ENCODE results near the gene RBBP6.
A peak's percentile ranks its signal among the peaks of the same experiment; 100 is the strongest.

RBBP6 gene

DNA sequence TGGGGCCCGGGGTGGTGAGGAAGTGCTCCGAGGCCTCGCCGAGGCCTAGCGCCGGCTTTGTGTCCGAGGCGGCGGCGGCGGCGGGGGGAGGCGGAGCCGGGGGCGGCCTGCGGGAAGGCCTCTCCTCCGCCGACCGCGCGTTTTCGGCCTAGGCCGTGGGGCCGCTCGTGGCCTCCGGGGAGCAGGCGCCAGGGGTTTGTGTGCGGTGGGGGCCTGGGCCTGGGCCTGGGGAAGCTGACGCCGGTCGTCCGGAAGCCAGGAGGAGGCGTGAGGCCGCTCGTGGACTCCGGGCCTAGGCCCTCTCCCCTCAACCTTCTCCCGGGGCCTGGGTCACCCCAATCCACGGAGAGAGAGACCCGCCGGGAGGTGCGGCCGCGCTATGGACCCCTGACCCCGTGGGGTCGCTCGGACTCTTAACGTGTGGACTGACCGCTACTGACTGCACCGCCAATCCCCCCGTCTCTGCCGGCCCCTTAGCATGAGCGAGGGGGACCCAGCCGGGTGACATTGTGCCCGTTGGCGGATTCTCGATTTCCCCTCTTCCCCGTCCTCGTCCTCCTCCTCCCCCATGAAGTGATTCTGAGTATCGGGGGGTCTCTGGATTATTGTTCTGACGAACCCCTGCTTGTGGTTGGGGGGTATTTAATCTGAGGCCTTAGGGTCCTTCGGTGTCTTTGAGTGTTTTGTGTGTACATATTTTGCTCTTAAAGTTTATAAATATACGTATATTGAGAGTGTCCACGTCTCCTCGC is 660 bp downstream of the RBBP6 start:
- peak overlapping the region; percentile 98 to 100 for H3K27ac Mint-ChIP-seq
- peaks cover 44% of the 10 kb centered on the region for H3K4me1 Mint-ChIP-seq
- ATAC-seq (peak; percentile 69), DNase-seq (peak in 1 of 2 donors; percentile 77)
- peak overlapping the region; percentile 98 to 100 for H3K4me3 Mint-ChIP-seq
- no peaks in the 10 kb centered on the region for H3K9me3 Mint-ChIP-seq
- H3K27me3 Mint-ChIP-seq: no peaks in the 10 kb centered on the region

- Mint-ChIP-seq H3K4me1 (peaks cover 50% of the 10 kb centered on the region), H3K27me3 (no peaks in the 10 kb centered on the region), H3K27ac (peak overlapping the region; percentile 98 to 99), H3K4me3 (peak overlapping the region; percentile 98 to 100), H3K9me3 (no peaks in the 10 kb centered on the region)
- ATAC-seq: no peak
- DNase-seq: peak; percentile 26 to 42
Observed at GRCh38 chr16:24540602-24541210, 1.3 kb downstream of the RBBP6 start.

GRCh38 chr16:24541233-24541933 is 2.0 kb downstream of the RBBP6 start:
- ATAC-seq: no peak

GRCh38 chr16:24543949-24544348 is 4.6 kb downstream of the RBBP6 start:
- Mint-ChIP-seq H3K27me3 (no peaks in the 10 kb centered on the region), H3K4me3 (peak overlapping the region; percentile 41 to 100), H3K4me1 (peaks cover 50% of the 10 kb centered on the region), H3K27ac (peak overlapping the region in 1 of 2 donors; percentile 27), H3K9me3 (no peaks in the 10 kb centered on the region)
- no peak for DNase-seq
- no peak for ATAC-seq

More at GRCh38 chr16:24541233-24541933, 2.0 kb downstream of the RBBP6 start:
- Mint-ChIP-seq H3K4me1 (peaks cover 53% of the 10 kb centered on the region), H3K27me3 (no peaks in the 10 kb centered on the region), H3K27ac (peak overlapping the region; percentile 94 to 98), H3K9me3 (no peaks in the 10 kb centered on the region), H3K4me3 (peak overlapping the region; percentile 98 to 100)
- DNase-seq: no peak

- DNase-seq (no peak), ATAC-seq (no peak)
- H3K4me3 Mint-ChIP-seq: peak overlapping the region; percentile 1 to 27
- no peaks in the 10 kb centered on the region for H3K27me3 Mint-ChIP-seq
- no peaks in the 10 kb centered on the region for H3K9me3 Mint-ChIP-seq
- H3K27ac Mint-ChIP-seq: peak overlapping the region in 1 of 2 donors; percentile 29
- H3K4me1 Mint-ChIP-seq: peaks cover 54% of the 10 kb centered on the region
Observed at GRCh38 chr16:24544640-24545039, 5.3 kb downstream of the RBBP6 start.

DNA sequence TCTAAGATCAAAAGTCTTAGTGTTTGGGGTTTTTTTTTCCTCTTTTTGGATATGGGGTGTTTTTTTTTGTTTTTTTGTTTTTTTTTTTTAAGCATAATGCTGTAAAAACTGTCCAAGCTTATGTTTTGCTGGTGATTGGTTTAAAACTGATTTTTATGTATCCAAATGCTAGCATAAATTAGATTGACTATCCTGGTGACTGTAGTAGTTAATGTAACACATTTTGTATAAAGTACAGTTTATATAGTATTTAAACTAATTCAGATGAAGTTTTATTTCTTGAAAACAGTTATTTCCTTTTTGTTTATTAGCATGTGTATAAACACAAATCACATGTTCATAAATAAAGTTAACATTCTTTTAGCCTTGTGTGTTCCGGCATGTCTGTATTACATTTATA is 10.9 kb downstream of the RBBP6 start:
- ATAC-seq (no peak), DNase-seq (no peak)
- no peaks in the 10 kb centered on the region for H3K27me3 Mint-ChIP-seq
- no peak overlapping the region for H3K4me3 Mint-ChIP-seq
- no peaks in the 10 kb centered on the region for H3K9me3 Mint-ChIP-seq
- peaks cover 26% of the 10 kb centered on the region for H3K4me1 Mint-ChIP-seq
- no peak overlapping the region for H3K27ac Mint-ChIP-seq

DNA sequence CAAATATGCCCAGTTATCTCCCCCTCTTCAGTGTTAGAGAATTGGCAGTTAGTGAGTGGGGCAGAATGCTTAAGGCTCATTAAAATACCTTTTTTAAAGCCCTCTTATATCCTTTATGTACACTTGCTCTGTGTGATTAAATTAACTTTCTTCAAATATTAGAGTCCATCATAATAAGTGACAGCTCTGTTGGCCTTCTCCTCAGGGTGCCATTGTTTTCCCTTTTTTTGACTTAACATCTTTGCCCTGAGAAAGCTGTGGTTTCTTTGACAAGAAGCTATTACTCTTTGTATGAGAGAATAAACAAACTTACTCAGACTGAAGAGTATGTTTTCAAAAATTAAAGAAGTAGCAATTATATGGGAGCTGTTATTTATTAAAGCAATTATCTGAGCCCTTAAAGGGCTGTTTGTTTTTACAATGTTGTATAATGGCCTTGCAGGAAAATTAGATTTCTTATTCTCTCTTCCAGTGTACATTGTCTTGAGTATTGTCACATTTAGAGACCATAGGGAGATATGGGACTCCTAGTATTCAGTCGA is 13.4 kb downstream of the RBBP6 start:
- Mint-ChIP-seq H3K4me1 (peaks cover 13% of the 10 kb centered on the region), H3K9me3 (no peaks in the 10 kb centered on the region)

GRCh38 chr16:24553983-24554382 is 14.6 kb downstream of the RBBP6 start:
- peaks cover 19% of the 10 kb centered on the region for H3K4me1 Mint-ChIP-seq
- DNase-seq (no peak), ATAC-seq (no peak)
- no peak overlapping the region for H3K27ac Mint-ChIP-seq
- no peaks in the 10 kb centered on the region for H3K27me3 Mint-ChIP-seq
- H3K9me3 Mint-ChIP-seq: no peaks in the 10 kb centered on the region
- no peak overlapping the region for H3K4me3 Mint-ChIP-seq

More for the DNA sequence above, 13.4 kb downstream of the RBBP6 start:
- DNase-seq: no peak
- H3K27ac Mint-ChIP-seq: peak overlapping the region in 1 of 2 donors; percentile 57
- H3K27me3 Mint-ChIP-seq: no peaks in the 10 kb centered on the region
- H3K4me3 Mint-ChIP-seq: no peak overlapping the region
- ATAC-seq: no peak

DNA sequence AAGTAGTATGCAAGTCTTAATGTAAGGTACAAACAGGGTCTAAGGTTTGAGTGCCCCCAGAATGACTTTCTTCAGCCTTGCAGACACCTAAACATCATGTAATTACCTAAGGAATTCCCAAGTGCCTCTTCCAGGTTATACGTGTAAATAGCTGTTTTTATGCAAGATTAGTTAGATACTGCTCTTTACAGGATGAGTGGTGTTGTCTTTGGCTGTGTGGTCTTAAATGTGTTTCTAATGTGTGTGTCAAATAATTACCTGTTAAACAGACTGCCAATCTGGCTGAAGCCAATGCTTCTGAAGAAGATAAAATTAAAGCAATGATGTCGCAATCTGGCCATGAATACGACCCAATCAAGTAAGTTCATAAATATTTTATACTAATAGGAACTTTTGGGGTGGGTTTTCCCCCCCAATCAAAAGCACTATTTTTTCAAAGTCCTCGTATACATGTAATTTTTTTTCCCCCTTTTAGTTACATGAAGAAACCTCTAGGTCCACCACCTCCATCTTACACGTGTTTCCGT is 16.0 kb downstream of the RBBP6 start:
- ATAC-seq (no peak), DNase-seq (no peak)
- Mint-ChIP-seq H3K9me3 (no peaks in the 10 kb centered on the region), H3K27ac (no peak overlapping the region), H3K4me1 (peaks cover 7% of the 10 kb centered on the region), H3K4me3 (no peak overlapping the region), H3K27me3 (no peaks in the 10 kb centered on the region)

DNA sequence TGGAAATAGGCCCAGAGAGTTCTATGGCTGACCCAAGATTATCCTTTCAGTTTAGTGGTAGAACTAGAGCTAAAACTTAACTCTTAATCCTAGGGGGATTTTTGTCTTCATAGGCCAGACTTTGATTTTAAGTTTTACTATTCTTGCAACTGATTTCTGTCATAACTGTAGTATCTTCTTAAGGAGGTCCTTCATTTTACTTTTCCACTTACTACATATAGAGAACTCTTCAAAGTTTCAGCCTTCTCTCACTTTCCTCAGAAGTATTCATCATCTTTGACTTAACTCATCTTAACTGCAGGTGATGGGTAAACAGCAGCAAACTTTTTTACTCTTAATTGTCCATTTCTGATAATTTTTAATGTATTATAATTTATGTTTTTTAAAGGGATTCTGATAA is 23.4 kb downstream of the RBBP6 start:
- Mint-ChIP-seq H3K4me1 (peaks cover 16% of the 10 kb centered on the region), H3K4me3 (no peak overlapping the region), H3K27ac (no peak overlapping the region), H3K27me3 (no peaks in the 10 kb centered on the region), H3K9me3 (no peaks in the 10 kb centered on the region)
- no peak for DNase-seq
- no peak for ATAC-seq

GRCh38 chr16:24568392-24568791 is 29.0 kb downstream of the RBBP6 start:
- no peak for DNase-seq

DNA sequence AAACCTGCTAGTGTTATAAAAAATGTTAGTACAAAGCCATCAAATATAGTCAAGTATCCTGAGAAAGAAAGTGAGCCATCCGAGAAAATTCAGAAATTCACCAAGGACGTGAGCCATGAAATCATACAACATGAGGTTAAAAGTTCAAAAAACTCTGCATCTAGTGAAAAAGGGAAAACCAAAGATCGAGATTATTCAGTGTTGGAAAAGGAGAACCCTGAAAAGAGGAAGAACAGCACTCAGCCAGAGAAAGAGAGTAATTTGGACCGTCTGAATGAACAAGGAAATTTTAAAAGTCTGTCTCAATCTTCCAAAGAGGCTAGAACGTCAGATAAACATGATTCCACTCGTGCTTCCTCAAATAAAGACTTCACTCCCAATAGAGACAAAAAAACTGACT is 31.7 kb downstream of the RBBP6 start:
- H3K4me1 Mint-ChIP-seq: no peaks in the 10 kb centered on the region
- ATAC-seq (no peak), DNase-seq (no peak)
- peak overlapping the region in 1 of 2 donors; percentile 20 for H3K27ac Mint-ChIP-seq
- H3K4me3 Mint-ChIP-seq: no peak overlapping the region
- peaks cover 17 to 26% of the 10 kb centered on the region in 2 donors for H3K9me3 Mint-ChIP-seq
- H3K27me3 Mint-ChIP-seq: no peaks in the 10 kb centered on the region

More at GRCh38 chr16:24568392-24568791, 29.0 kb downstream of the RBBP6 start:
- peaks cover 17 to 26% of the 10 kb centered on the region in 2 donors for H3K9me3 Mint-ChIP-seq
- no peaks in the 10 kb centered on the region for H3K4me1 Mint-ChIP-seq
- H3K27me3 Mint-ChIP-seq: no peaks in the 10 kb centered on the region
- no peak overlapping the region for H3K4me3 Mint-ChIP-seq
- no peak for ATAC-seq
- H3K27ac Mint-ChIP-seq: no peak overlapping the region

DNA sequence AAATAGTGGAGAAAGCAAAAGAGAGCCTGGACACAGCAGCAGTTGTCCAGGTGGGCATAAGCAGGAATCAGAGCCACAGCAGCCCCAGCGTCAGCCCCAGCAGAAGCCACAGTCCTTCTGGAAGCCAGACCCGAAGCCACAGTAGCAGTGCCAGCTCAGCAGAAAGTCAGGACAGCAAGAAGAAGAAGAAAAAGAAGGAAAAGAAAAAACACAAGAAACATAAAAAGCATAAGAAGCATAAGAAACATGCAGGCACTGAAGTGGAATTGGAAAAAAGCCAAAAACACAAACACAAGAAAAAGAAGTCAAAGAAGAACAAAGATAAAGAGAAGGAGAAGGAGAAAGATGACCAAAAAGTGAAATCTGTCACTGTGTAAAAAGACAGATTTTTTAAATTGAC is 32.7 kb downstream of the RBBP6 start:
- ATAC-seq (no peak), DNase-seq (no peak)
- Mint-ChIP-seq H3K27ac (peak overlapping the region in 1 of 2 donors; percentile 31), H3K4me1 (no peaks in the 10 kb centered on the region), H3K27me3 (no peaks in the 10 kb centered on the region), H3K9me3 (peaks cover 17 to 26% of the 10 kb centered on the region in 2 donors), H3K4me3 (no peak overlapping the region)

- H3K27me3 Mint-ChIP-seq: no peaks in the 10 kb centered on the region
- ATAC-seq (no peak), DNase-seq (no peak)
- H3K4me3 Mint-ChIP-seq: no peak overlapping the region
- H3K27ac Mint-ChIP-seq: peak overlapping the region in 1 of 2 donors; percentile 54
- no peaks in the 10 kb centered on the region for H3K4me1 Mint-ChIP-seq
- peaks cover 17 to 26% of the 10 kb centered on the region in 2 donors for H3K9me3 Mint-ChIP-seq
Observed at GRCh38 chr16:24573141-24573540, 33.8 kb downstream of the RBBP6 start.
